A673 (cell line): ENCODE data around the gene EIF4EBP3. TPM values are rescaled to one million over a fixed set of nuclear protein-coding genes. Genes with fewer than 3 reads are reported as not detected.
A peak's percentile ranks its signal among the peaks of the same experiment; 100 is the strongest.

Source experiments
- BruUV-seq: library from RNA; stranded (reverse); fragments of 400-500 nt; replicated peaks from 2 replicates; lab custom pipeline; 2021; lab: Mats Ljungman, UMichigan
- CTCF ChIA-PET: fragments of 300-600 bp; sonication (Branson Sonifier 250); formaldehyde crosslinking; loops from one replicate; lab custom pipeline; 2022; ENCODE audit warnings: antibody characterized with exemption; lab: Charles Lee
- POLR2A ChIA-PET: fragments of 300-600 bp; sonication (Branson Sonifier 250); formaldehyde crosslinking; loops from one replicate; lab custom pipeline; 2022; ENCODE audit warnings: antibody characterized with exemption; ENCODE audit not compliant: low non-redundant PET; lab: Charles Lee
- DNase-seq: peaks from one replicate; pipeline ENCODE4 v3.0.0-alpha.2; 2015; ENCODE audit warnings: low spot score
- H3K27ac ChIP-seq: fragments of 200-600 bp; sonication (generic); 2 replicates; pipeline ENCODE4 v1.5.1; 2016; ENCODE audit warnings: mixed run types, low read depth, mild to moderate bottlenecking, mixed read lengths, antibody characterized with exemption, low read length; ENCODE audit not compliant: poor library complexity, severe bottlenecking
- H3K27me3 ChIP-seq: fragments of 200-600 bp; sonication (generic); replicated peaks from 2 replicates; pipeline ENCODE4 v1.6.1; 2017; ENCODE audit warnings: mixed run types, low read depth, mild to moderate bottlenecking, mixed read lengths, antibody characterized with exemption, low read length; ENCODE audit not compliant: insufficient read depth, poor library complexity
- H3K36me3 ChIP-seq: fragments of 200-600 bp; sonication (generic); 2 replicates; pipeline ENCODE4 v1.6.1; 2016; ENCODE audit warnings: mixed run types, mild to moderate bottlenecking, mixed read lengths, antibody characterized with exemption, low read length; ENCODE audit not compliant: insufficient read depth, poor library complexity, severe bottlenecking
- H3K4me1 ChIP-seq: fragments of 200-600 bp; sonication (generic); 2 replicates; pipeline ENCODE4 v1.6.1; 2017; ENCODE audit warnings: mixed run types, mild to moderate bottlenecking, mixed read lengths, antibody characterized with exemption, low read length; ENCODE audit not compliant: insufficient read depth, poor library complexity, severe bottlenecking
- H3K4me3 ChIP-seq: fragments of 200-600 bp; sonication (generic); 2 replicates; pipeline ENCODE4 v1.5.1; 2016; ENCODE audit warnings: low read depth, mixed run types, mild to moderate bottlenecking, mixed read lengths, low read length; ENCODE audit not compliant: poor library complexity, severe bottlenecking
- H3K9me3 ChIP-seq: fragments of 200-600 bp; sonication (generic); 2 replicates; pipeline ENCODE4 v1.6.1; 2016; ENCODE audit warnings: mixed run types, low read depth, mild to moderate bottlenecking, mixed read lengths, antibody characterized with exemption, low read length; ENCODE audit not compliant: poor library complexity, severe bottlenecking
- EZH2 ChIP-seq: fragments of 200-600 bp; sonication (generic); IDR thresholded peaks from 2 replicates; pipeline ENCODE4 v1.6.1; 2017; ENCODE audit warnings: borderline replicate concordance, low read depth, mild to moderate bottlenecking, mixed read lengths, antibody characterized with exemption, low read length; ENCODE audit not compliant: poor library complexity, severe bottlenecking
- intact Hi-C: fragments of 100-400 bp; cut with micrococcal nuclease; formaldehyde crosslinking; loops from one replicate; pipeline ENCODE4 v1.10.0; 2022; ENCODE audit not compliant: unreplicated experiment
- microRNA-seq: library from miRNA; unstranded; fragments of <30 nt; microRNA quantifications from one replicate; pipeline ENCODE4 v1.2.0, GENCODE V29; 2021
- total RNA-seq: library from RNA; stranded (reverse); gene quantifications from 2 replicates; pipeline ENCODE4 v1.2.3, GENCODE V29; 2021
- TF ChIP-seq, protein P1 (sequence below): fragments of 300-800, 200-600 bp; sonication (generic); conservative IDR thresholded peaks from 2 replicates; pipeline ENCODE4 v1.5.1; 2017; ENCODE audit warnings: low read depth, mild to moderate bottlenecking, antibody characterized with exemption, low read length, moderate library complexity, mixed read lengths

Gene EIF4EBP3
- total RNA-seq, 1 experiment from 2014 or later, result 7.6 TPM

DNA sequence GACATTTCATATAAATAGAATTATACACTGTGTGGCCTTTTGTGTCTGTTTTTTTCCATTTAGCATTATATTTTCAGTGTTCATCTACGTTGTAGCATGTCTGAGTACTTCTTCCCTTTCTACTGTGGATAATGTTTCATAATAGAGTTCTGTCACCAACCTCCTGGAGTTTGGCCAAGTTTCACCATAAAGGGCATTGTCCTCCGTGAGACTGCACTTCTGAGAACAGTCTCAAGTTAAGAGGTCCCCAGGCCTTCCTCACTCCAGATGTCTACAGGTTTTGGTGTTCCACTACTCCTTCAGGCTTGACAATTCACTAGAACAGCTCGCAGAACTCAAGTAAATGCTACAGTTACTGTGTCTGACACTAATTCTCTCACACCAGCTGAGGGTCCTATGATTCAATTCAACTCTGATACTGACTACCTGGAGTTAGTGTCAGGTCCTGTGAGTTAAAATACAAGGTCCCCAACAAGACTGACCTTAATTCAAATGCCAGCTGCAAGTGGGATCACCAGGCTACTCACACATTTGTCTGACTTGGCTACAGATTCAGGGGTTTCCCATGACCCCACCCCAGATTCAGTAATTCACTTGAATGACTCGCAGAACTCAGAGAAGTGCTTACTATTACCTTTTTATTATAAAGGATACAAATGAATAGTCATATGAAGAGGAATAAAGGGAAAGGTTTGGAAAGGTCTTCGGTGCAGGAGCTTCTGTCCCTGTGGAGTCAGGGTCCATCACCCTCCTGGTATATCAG is 48.3 kb downstream of the EIF4EBP3 start:
- intact Hi-C loops, result no loop called here
- no peak overlapping the region for H3K4me3 ChIP-seq
- no peaks in the 10 kb centered on the region for H3K9me3 ChIP-seq
- BruUV-seq, result no TSS peak
- no peak overlapping the region for H3K27ac ChIP-seq
- H3K27me3 ChIP-seq, result no peaks in the 10 kb centered on the region
- CTCF ChIA-PET, result no interaction called here
- no peak for TF ChIP-seq EZH2
- TF ChIP-seq, protein P1, sequence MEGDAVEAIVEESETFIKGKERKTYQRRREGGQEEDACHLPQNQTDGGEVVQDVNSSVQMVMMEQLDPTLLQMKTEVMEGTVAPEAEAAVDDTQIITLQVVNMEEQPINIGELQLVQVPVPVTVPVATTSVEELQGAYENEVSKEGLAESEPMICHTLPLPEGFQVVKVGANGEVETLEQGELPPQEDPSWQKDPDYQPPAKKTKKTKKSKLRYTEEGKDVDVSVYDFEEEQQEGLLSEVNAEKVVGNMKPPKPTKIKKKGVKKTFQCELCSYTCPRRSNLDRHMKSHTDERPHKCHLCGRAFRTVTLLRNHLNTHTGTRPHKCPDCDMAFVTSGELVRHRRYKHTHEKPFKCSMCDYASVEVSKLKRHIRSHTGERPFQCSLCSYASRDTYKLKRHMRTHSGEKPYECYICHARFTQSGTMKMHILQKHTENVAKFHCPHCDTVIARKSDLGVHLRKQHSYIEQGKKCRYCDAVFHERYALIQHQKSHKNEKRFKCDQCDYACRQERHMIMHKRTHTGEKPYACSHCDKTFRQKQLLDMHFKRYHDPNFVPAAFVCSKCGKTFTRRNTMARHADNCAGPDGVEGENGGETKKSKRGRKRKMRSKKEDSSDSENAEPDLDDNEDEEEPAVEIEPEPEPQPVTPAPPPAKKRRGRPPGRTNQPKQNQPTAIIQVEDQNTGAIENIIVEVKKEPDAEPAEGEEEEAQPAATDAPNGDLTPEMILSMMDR, result no peak
- no peaks in the 10 kb centered on the region for H3K4me1 ChIP-seq
- POLR2A ChIA-PET, result interaction anchor here (0.7 kb wide), 1 partner anchor 138 kb away, joined by 3 read pairs; no protein-coding TSS in a partner anchor
- no peaks in the 10 kb centered on the region for H3K36me3 ChIP-seq
- DNase-seq, result peak; percentile 37

DNA sequence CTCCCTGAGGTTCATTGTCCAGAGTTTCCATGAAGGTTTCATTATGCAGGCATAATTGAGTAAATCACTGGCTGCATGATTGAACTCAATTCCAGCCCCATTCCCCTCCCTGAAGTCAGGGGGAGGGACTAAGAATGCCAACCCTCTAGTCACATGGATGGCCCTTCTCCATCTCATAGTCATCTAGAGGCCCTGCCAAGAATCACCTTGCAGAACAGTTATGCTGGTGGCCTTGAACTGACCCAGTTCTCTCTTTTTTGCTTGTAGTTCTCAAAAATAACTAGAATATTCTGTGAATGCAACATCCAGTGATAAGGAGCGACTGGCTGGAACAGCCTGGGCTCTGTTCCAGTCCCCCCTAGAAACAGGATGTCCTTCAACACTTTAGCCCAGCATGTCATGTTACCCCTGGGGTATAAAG is 48.9 kb downstream of the EIF4EBP3 start:
- ChIA-PET POLR2A (no interaction called here), CTCF (no interaction called here)
- DNase-seq, result no peak
- no peaks in the 10 kb centered on the region for H3K36me3 ChIP-seq
- intact Hi-C loops, result no loop called here
- TF ChIP-seq, protein P1, result no peak
- no peak for TF ChIP-seq EZH2
- no peaks in the 10 kb centered on the region for H3K27me3 ChIP-seq
- no peaks in the 10 kb centered on the region for H3K9me3 ChIP-seq
- BruUV-seq, result no TSS peak
- no peak overlapping the region for H3K27ac ChIP-seq
- no peaks in the 10 kb centered on the region for H3K4me1 ChIP-seq
- no peak overlapping the region for H3K4me3 ChIP-seq

DNA sequence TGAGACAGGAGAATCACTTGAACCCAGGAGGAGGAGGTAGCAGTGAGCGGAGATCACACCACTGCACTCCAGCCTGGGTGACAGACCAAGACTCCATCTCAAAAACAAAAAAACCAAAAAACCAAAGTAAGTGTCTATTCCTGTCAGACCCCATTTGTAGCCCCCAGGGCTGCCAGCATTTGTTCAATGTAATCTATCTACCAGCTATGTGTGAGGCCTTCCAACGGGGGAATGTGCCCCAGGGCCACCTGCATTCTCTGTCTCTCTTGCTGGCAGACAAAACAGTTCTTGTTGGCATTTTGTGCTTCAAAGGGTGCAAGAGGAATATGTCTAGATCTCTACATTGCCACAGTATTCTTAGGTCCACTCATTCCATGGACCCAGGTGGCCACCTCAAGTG is 51.4 kb downstream of the EIF4EBP3 start:
- Histone ChIP-seq H3K4me1 (no peaks in the 10 kb centered on the region), H3K9me3 (no peaks in the 10 kb centered on the region), H3K27me3 (no peaks in the 10 kb centered on the region), H3K36me3 (no peaks in the 10 kb centered on the region), H3K27ac (no peak overlapping the region), H3K4me3 (no peak overlapping the region)
- POLR2A ChIA-PET, result no interaction called here
- TF ChIP-seq, protein P1, result no peak
- TF ChIP-seq EZH2, result no peak
- no TSS peak for BruUV-seq
- no peak for DNase-seq
- CTCF ChIA-PET, result no interaction called here
- intact Hi-C loops, result no loop called here

Small RNA genes lying within 50 kb of the gene (microRNA-seq; reads per million reads assigned to microRNA genes)
- not detected for gene MIR6831

Other genes with a start within 250 kb of the EIF4EBP3 start
- gene PFDN1, start 244.6 kb upstream of the EIF4EBP3 start, total RNA-seq, result 81.2 and 94.1 TPM in 2 replicates
- gene HBEGF, start 201.1 kb upstream of the EIF4EBP3 start, total RNA-seq, result 12.0 and 14.7 TPM in 2 replicates
- gene SLC4A9, start 187.5 kb upstream of the EIF4EBP3 start, total RNA-seq, result 0.26 TPM in 1 of 2 replicates, not detected in the other
- 167 and 169 TPM in 2 replicates for gene ANKHD1, start 145.8 kb upstream of the EIF4EBP3 start, total RNA-seq
- gene SRA1, start 9.8 kb downstream of the EIF4EBP3 start, total RNA-seq, result 55.1 and 62.3 TPM in 2 replicates
- gene APBB3, start 16.9 kb downstream of the EIF4EBP3 start, total RNA-seq, result 27.8 and 30.2 TPM in 2 replicates
- gene SLC35A4, start 17.2 kb downstream of the EIF4EBP3 start, total RNA-seq, result 99.6 and 101 TPM in 2 replicates
- gene CD14, start 85.5 kb downstream of the EIF4EBP3 start, total RNA-seq, result 0.41 and 0.48 TPM in 2 replicates
- 24.1 and 26.5 TPM in 2 replicates for gene TMCO6, start 91.8 kb downstream of the EIF4EBP3 start, total RNA-seq
- 60.0 and 63.4 TPM in 2 replicates for gene NDUFA2, start 100.0 kb downstream of the EIF4EBP3 start, total RNA-seq
- gene IK, start 100.2 kb downstream of the EIF4EBP3 start, total RNA-seq, result 116 and 120 TPM in 2 replicates
- gene WDR55, start 117.2 kb downstream of the EIF4EBP3 start, total RNA-seq, result 31.1 and 33.2 TPM in 2 replicates
- gene DND1, start 125.9 kb downstream of the EIF4EBP3 start, total RNA-seq, result 2.3 and 3.0 TPM in 2 replicates
- gene HARS1, start 143.7 kb downstream of the EIF4EBP3 start, total RNA-seq, result 95.6 and 101 TPM in 2 replicates
- 33.0 and 33.7 TPM in 2 replicates for gene HARS2, start 143.8 kb downstream of the EIF4EBP3 start, total RNA-seq
- gene ZMAT2, start 152.8 kb downstream of the EIF4EBP3 start, total RNA-seq, result 64.0 and 68.0 TPM in 2 replicates
- 0.45 and 0.96 TPM in 2 replicates for gene PCDHA1, start 238.5 kb downstream of the EIF4EBP3 start, total RNA-seq
- gene PCDHA2, start 247.2 kb downstream of the EIF4EBP3 start, total RNA-seq, result 0.06 and 0.15 TPM in 2 replicates